ENCODE results near the gene ZNF140. TPM values are rescaled to one million over a fixed set of nuclear protein-coding genes. Genes with fewer than 3 reads are reported as not detected.

Gene ZNF140
- total RNA-seq, 1 experiment from 2014 or later = 14.9 TPM

GRCh38 chr12:133073836-133074235 lies 6.9 kb upstream of the ZNF140 start:
- POLR2A ChIA-PET (ENCODE audit: low non-redundant PET) = no interaction called here
- H3K9me3 ChIP-seq (ENCODE audit: low read depth, low read length, poor library complexity, severe bottlenecking) = peaks cover 37% of the 10 kb centered on the region
- BruUV-seq (replicated peaks) = no TSS peak

GRCh38 chr12:133080026-133080367 lies 726 bp upstream of the ZNF140 start:
- intact Hi-C loops (cut with micrococcal nuclease; ENCODE audit: unreplicated experiment) = loop anchor here (1.0 to 2.0 kb wide), 3 partner anchors 43 to 101 kb away; partner anchors contain the start of genes ZNF10, ZNF268, ZNF84 and ZNF891
- Histone ChIP-seq H3K36me3 (ENCODE audit: insufficient read depth, low read length, poor library complexity, severe bottlenecking) (peaks cover 36% of the 10 kb centered on the region), H3K4me3 (ENCODE audit: low read depth, low read length, poor library complexity, severe bottlenecking) (peak overlapping the region; percentile 83), H3K9me3 (ENCODE audit: low read depth, low read length, poor library complexity, severe bottlenecking) (peaks cover 64% of the 10 kb centered on the region), H3K4me1 (ENCODE audit: insufficient read depth, low read length, poor library complexity, severe bottlenecking) (no peaks in the 10 kb centered on the region), H3K27ac (ENCODE audit: low read depth, low read length, poor library complexity, severe bottlenecking) (peak overlapping the region; percentile 98), H3K27me3 (replicated peaks; ENCODE audit: insufficient read depth, low read depth, low read length, poor library complexity) (no peaks in the 10 kb centered on the region)
- TF ChIP-seq CTCF (conservative IDR thresholded peaks at IDR 0.05; ENCODE audit: low read depth, low read length) = no peak
- TF ChIP-seq EZH2 (IDR thresholded peaks at IDR 0.05; ENCODE audit: borderline replicate concordance, low read depth, low read length, poor library complexity, severe bottlenecking) = no peak
- peak; percentile 99 for DNase-seq (ENCODE audit: low spot score)
- CTCF ChIA-PET = no interaction called here
- POLR2A ChIA-PET (ENCODE audit: low non-redundant PET) = interaction anchor here (0.6 kb wide), 2 partner anchors 9 to 94 kb away, joined by 3 to 4 read pairs; partner anchors contain the start of gene ZNF26
- BruUV-seq (replicated peaks) = no TSS peak

More at GRCh38 chr12:133073836-133074235, 6.9 kb upstream of the ZNF140 start:
- no peak for DNase-seq (ENCODE audit: low spot score)
- TF ChIP-seq EZH2 (IDR thresholded peaks at IDR 0.05; ENCODE audit: borderline replicate concordance, low read depth, low read length, poor library complexity, severe bottlenecking) = no peak
- no peak for TF ChIP-seq CTCF (conservative IDR thresholded peaks at IDR 0.05; ENCODE audit: low read depth, low read length)
- H3K4me3 ChIP-seq (ENCODE audit: low read depth, low read length, poor library complexity, severe bottlenecking) = no peak overlapping the region
- no peaks in the 10 kb centered on the region for H3K4me1 ChIP-seq (ENCODE audit: insufficient read depth, low read length, poor library complexity, severe bottlenecking)
- intact Hi-C loops (cut with micrococcal nuclease; ENCODE audit: unreplicated experiment) = no loop called here
- no peak overlapping the region for H3K27ac ChIP-seq (ENCODE audit: low read depth, low read length, poor library complexity, severe bottlenecking)
- CTCF ChIA-PET = no interaction called here
- H3K36me3 ChIP-seq (ENCODE audit: insufficient read depth, low read length, poor library complexity, severe bottlenecking) = no peaks in the 10 kb centered on the region
- no peaks in the 10 kb centered on the region for H3K27me3 ChIP-seq (replicated peaks; ENCODE audit: insufficient read depth, low read depth, low read length, poor library complexity)

- DNase-seq (ENCODE audit: low spot score) = no peak
- Histone ChIP-seq H3K36me3 (ENCODE audit: insufficient read depth, low read length, poor library complexity, severe bottlenecking) (peaks cover 49% of the 10 kb centered on the region), H3K27me3 (replicated peaks; ENCODE audit: insufficient read depth, low read depth, low read length, poor library complexity) (no peaks in the 10 kb centered on the region), H3K9me3 (ENCODE audit: low read depth, low read length, poor library complexity, severe bottlenecking) (peaks cover 68% of the 10 kb centered on the region), H3K4me3 (ENCODE audit: low read depth, low read length, poor library complexity, severe bottlenecking) (peak overlapping the region; percentile 83), H3K27ac (ENCODE audit: low read depth, low read length, poor library complexity, severe bottlenecking) (peak overlapping the region; percentile 98), H3K4me1 (ENCODE audit: insufficient read depth, low read length, poor library complexity, severe bottlenecking) (no peaks in the 10 kb centered on the region)
- ChIA-PET POLR2A (ENCODE audit: low non-redundant PET) (no interaction called here), CTCF (no interaction called here)
- TF ChIP-seq EZH2 (IDR thresholded peaks at IDR 0.05; ENCODE audit: borderline replicate concordance, low read depth, low read length, poor library complexity, severe bottlenecking) (no peak), CTCF (conservative IDR thresholded peaks at IDR 0.05; ENCODE audit: low read depth, low read length) (no peak)
- no TSS peak for BruUV-seq (replicated peaks)
- intact Hi-C loops (cut with micrococcal nuclease; ENCODE audit: unreplicated experiment) = loop anchor here (2.0 kb wide), 2 partner anchors 44 to 50 kb away; partner anchors contain the start of genes ZNF10, ZNF84 and ZNF891
Measured at GRCh38 chr12:133081159-133081780, 547 bp downstream of the ZNF140 start.
